Mesothelial cell of epicardium (in vitro differentiated cells): ENCODE measurements around the gene MYLK. TPM values are rescaled to one million over a fixed set of nuclear protein-coding genes. Genes with fewer than 3 reads are reported as not detected.

Experiments
- DNase-seq, 2 experiments: peaks; one replicate each; pipeline ENCODE4 v3.0.0; 2021; ENCODE audit warnings: low spot score in 2 of 2; ENCODE audit not compliant: unreplicated experiment in 2 of 2
- H3K27ac Mint-ChIP-seq: 2 replicates; pipeline ENCODE4 v1.8.0; 2021; ENCODE audit warnings: mixed read lengths
- H3K27me3 Mint-ChIP-seq: 2 replicates; pipeline ENCODE4 v1.8.0; 2021; ENCODE audit warnings: low read depth, mixed read lengths
- H3K36me3 Mint-ChIP-seq: 2 replicates; pipeline ENCODE4 v1.8.0; 2021; ENCODE audit warnings: mixed read lengths
- H3K4me1 Mint-ChIP-seq: 2 replicates; pipeline ENCODE4 v1.8.0; 2021; ENCODE audit warnings: mixed read lengths
- H3K4me3 Mint-ChIP-seq: 2 replicates; pipeline ENCODE4 v1.8.0; 2021; ENCODE audit warnings: mild to moderate bottlenecking, moderate library complexity, mixed read lengths
- H3K9me3 Mint-ChIP-seq: 2 replicates; pipeline ENCODE4 v1.8.0; 2021; ENCODE audit warnings: mixed read lengths
- total RNA-seq: library from RNA; stranded (reverse); gene quantifications from 3 replicates; pipeline ENCODE4 v1.2.1, GENCODE V29; 2021
- TF ChIP-seq, protein P1 (sequence below): fragments of 200-600 bp; sonication (generic); IDR thresholded peaks from one replicate; pipeline ENCODE4 v1.5.0; 2021; ENCODE audit warnings: antibody characterized with exemption; ENCODE audit not compliant: unreplicated experiment

The MYLK gene
- total RNA-seq, 1 donor from 2014 or later, result 14.3 TPM

DNA sequence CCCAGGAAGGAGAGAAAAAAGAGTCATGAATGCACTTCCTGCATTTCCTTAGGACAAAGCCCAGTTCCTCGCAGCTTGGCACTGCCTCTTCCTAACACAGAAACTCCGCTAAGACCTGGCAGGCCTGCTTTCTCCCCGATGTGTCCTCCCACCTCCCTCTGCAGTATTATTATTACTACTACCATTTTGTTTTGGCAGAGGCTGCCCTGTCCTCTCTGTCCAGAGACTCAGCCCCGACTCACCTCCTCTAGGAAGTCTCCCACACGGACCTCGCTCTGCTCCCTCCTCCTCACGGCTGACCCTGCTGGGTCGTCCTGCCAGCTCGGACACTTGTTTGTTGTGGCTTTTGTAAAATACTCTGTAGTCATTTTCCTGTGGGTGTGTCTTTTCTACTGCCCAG is 192.1 kb downstream of the MYLK start:
- Mint-ChIP-seq H3K27ac (no peak overlapping the region), H3K4me3 (no peak overlapping the region), H3K36me3 (no peaks in the 10 kb centered on the region), H3K9me3 (no peaks in the 10 kb centered on the region), H3K4me1 (peaks cover 47% of the 10 kb centered on the region), H3K27me3 (no peaks in the 10 kb centered on the region)
- TF ChIP-seq, protein P1, sequence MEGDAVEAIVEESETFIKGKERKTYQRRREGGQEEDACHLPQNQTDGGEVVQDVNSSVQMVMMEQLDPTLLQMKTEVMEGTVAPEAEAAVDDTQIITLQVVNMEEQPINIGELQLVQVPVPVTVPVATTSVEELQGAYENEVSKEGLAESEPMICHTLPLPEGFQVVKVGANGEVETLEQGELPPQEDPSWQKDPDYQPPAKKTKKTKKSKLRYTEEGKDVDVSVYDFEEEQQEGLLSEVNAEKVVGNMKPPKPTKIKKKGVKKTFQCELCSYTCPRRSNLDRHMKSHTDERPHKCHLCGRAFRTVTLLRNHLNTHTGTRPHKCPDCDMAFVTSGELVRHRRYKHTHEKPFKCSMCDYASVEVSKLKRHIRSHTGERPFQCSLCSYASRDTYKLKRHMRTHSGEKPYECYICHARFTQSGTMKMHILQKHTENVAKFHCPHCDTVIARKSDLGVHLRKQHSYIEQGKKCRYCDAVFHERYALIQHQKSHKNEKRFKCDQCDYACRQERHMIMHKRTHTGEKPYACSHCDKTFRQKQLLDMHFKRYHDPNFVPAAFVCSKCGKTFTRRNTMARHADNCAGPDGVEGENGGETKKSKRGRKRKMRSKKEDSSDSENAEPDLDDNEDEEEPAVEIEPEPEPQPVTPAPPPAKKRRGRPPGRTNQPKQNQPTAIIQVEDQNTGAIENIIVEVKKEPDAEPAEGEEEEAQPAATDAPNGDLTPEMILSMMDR, result no peak
- DNase-seq, result no peak

DNA sequence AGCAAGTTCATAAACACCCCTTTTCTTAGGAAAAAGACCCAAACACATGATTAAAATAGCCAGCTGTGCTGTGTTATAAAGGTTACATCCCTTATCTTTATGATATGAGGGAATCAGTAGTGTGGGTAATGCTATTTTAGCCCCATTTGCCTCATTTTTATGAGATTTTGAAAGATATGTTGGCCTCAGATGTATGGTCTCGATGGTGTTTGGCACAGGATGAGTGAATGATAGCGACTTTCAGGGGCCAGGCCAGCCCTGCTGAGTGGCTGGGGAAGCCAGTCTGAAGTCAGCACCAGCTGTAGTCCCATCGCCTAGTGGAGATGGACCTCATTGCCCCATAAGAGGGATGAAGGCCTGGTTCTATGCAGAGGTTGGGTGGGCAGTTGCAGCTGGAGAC is 194.3 kb downstream of the MYLK start:
- H3K4me3 Mint-ChIP-seq, result no peak overlapping the region
- H3K27me3 Mint-ChIP-seq, result no peaks in the 10 kb centered on the region
- peaks cover 32% of the 10 kb centered on the region for H3K4me1 Mint-ChIP-seq
- no peak for DNase-seq
- no peak overlapping the region for H3K27ac Mint-ChIP-seq
- no peaks in the 10 kb centered on the region for H3K9me3 Mint-ChIP-seq
- H3K36me3 Mint-ChIP-seq, result no peaks in the 10 kb centered on the region
- TF ChIP-seq, protein P1, result no peak

DNA sequence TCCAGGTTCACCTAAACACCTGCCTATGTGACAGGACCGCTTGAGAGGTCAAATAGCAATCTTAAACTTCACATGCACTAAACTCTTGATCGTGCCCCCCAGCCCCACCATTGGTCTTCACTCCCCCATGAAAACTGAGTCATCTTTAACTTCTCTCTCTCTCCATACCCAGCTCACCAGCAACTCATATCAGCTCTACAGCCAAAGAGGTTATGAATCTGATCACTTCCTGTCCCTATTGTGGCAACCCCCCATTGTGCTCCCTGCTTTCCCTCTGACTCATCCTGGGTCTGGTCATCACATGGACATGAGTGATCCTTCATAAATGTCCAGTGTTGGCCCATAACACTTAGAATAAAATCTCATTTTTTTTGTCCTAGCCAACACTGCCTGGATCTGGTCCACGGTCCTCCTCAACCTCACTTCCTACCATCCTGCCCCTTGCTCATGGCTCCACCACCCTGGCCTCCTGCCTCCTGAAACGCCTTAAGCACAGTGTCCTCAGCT is 195.8 kb downstream of the MYLK start:
- TF ChIP-seq, protein P1, result no peak
- Mint-ChIP-seq H3K36me3 (no peaks in the 10 kb centered on the region), H3K4me3 (no peak overlapping the region), H3K27ac (no peak overlapping the region), H3K27me3 (no peaks in the 10 kb centered on the region), H3K9me3 (no peaks in the 10 kb centered on the region), H3K4me1 (peaks cover 20% of the 10 kb centered on the region)
- DNase-seq, result no peak

DNA sequence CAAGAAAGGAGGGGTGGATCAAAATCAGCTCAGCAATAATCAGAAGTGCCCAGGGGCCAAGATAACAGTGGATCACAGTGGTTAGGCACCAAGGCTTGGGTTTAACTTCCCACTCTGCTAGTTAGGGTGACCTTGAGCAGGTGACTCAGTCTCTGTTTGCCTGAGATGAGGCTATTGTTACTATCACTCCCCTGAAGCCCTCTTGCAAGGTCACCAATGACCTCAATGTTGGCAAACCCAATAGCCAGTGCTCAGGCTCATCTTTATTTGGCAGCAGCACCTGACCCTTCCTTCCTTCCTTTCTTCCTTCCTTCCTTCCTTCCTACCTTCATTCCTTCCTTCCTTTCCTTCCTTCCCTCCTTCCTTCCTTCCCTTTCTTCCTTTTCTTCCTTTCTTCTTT is 196.8 kb downstream of the MYLK start:
- no peak overlapping the region for H3K4me3 Mint-ChIP-seq
- H3K36me3 Mint-ChIP-seq, result no peaks in the 10 kb centered on the region
- no peak for DNase-seq
- H3K4me1 Mint-ChIP-seq, result peaks cover 19% of the 10 kb centered on the region
- no peak overlapping the region for H3K27ac Mint-ChIP-seq
- no peaks in the 10 kb centered on the region for H3K9me3 Mint-ChIP-seq
- H3K27me3 Mint-ChIP-seq, result no peaks in the 10 kb centered on the region
- TF ChIP-seq, protein P1, result no peak

DNA sequence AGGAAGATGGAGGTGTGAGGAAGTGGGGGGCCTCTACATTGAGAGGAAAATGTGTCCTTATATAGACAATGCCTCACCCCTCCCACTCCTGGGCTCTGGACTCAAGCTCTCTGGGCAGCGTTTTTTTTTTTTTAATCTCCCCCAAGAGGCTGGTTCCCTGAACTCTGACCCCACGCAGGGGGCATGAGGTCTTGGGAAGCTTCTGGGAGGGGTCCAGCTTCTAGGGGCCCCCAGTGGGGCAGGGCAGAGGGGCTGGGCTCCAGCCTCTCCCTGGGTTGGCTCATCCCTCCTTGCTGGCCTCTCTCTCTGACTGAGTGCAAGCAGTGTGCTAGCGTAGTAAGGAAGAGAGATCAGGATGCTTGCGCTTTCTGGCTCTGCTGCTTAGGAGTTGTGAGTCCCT is 197.9 kb downstream of the MYLK start:
- DNase-seq, result no peak
- Mint-ChIP-seq H3K4me3 (no peak overlapping the region), H3K27me3 (no peaks in the 10 kb centered on the region), H3K36me3 (no peaks in the 10 kb centered on the region), H3K4me1 (peaks cover 25% of the 10 kb centered on the region), H3K9me3 (no peaks in the 10 kb centered on the region), H3K27ac (no peak overlapping the region)
- TF ChIP-seq, protein P1, result no peak

DNA sequence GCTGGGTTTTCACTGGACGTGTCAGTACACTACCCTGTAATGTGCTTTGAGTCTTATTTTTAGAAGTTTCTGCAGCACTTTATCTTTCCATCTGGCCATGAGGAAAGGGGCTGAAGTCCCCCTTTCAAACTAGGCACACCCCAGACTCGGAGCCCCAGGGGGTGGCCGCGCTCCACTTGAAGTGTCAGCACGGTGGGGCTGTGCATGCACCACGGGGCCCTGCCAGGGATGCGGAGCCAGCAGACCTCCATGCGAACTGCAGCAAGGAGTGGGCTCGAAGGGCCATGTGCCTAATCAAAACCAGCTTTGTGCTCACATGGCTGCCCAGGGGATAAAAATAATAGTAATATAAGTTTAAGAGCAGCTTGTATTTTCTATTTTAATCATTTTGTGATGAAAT is 198.4 kb downstream of the MYLK start:
- Mint-ChIP-seq H3K36me3 (no peaks in the 10 kb centered on the region), H3K4me1 (peaks cover 27% of the 10 kb centered on the region), H3K4me3 (no peak overlapping the region), H3K27me3 (no peaks in the 10 kb centered on the region), H3K9me3 (no peaks in the 10 kb centered on the region), H3K27ac (no peak overlapping the region)
- TF ChIP-seq, protein P1, result no peak
- DNase-seq, result no peak
